HG03558 (cell line): ENCODE results near the gene CDKAL1.

Experiments used
- ATAC-seq: cut with Tn5 transposase; IDR thresholded peaks from one replicate; pipeline ENCODE4 v1.9.1; 2021; ENCODE audit warnings: moderate number of reproducible peaks; ENCODE audit not compliant: unreplicated experiment; ENCODE audit errors: extremely low read depth

CDKAL1 gene

GRCh38 chr6:21277601-21278374 is 743.5 kb downstream of the CDKAL1 start:
- ATAC-seq = no peak

- no peak for ATAC-seq
These were observed 744.1 kb downstream of the CDKAL1 start for GRCh38 chr6:21278375-21278745.

GRCh38 chr6:21279619-21280018 is 745.4 kb downstream of the CDKAL1 start:
- no peak for ATAC-seq

- ATAC-seq = no peak
These were observed 747.1 kb downstream of the CDKAL1 start for GRCh38 chr6:21281366-21281765.
